Activated T-cell treated with anti-CD3 and anti-CD28 coated beads for 48 hours (primary cell): ENCODE data around the gene AFM.

Experiments used
- DNase-seq: peaks from one replicate; pipeline ENCODE4 v3.0.0-alpha.2; 2020; ENCODE audit warnings: low read depth

AFM gene

GRCh38 chr4:73451404-73451803 lies 30.1 kb upstream of the AFM start:
- no peak for DNase-seq

- no peak for DNase-seq
These were observed 29.4 kb upstream of the AFM start for GRCh38 chr4:73451981-73452747.

- DNase-seq, result no peak
These were observed 28.4 kb upstream of the AFM start for GRCh38 chr4:73452953-73453700.

- no peak for DNase-seq
These were observed 27.9 kb upstream of the AFM start for GRCh38 chr4:73453701-73454005.

GRCh38 chr4:73454920-73455319 lies 26.6 kb upstream of the AFM start:
- no peak for DNase-seq

- no peak for DNase-seq
These were observed 25.1 kb upstream of the AFM start for GRCh38 chr4:73456177-73457022.

DNA sequence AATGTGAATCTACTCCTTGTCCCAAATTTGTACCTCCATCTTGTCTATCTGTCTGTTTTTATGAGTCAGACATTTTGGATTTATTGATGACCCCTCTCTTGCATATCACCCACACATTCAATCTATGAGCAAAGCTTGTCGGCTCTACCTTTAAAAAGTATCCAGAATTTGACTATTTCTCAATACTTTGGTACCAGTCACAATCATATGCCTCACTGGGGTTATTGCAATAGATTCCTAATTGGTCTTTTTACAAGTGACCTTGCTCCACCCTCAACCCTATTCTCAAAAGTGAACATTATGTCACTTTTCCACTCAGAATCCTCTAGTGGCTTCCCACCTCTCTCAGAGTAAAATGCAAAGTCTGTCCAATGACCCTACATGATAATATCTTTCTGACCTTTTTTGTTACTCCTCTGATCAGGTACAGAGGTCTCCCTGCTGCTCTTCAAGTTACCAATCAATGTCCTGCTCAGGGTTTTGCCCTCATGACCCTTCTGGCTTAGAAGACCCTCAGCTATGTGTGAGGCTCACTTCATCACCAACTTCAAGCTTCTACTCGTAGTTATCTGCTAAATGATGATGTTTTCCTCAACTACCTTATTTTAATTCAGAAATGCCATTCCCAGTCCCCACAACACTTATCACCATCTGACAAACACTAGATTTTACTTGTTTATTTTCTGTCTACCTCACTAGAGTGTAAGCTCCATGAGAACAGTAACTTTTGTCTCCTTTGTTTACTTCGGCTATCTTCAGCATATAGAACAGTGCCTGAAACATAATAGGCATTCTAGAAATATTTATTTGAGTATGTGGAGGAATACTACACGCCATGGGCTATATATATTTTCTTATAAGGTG lies 23.1 kb upstream of the AFM start:
- no peak for DNase-seq

DNA sequence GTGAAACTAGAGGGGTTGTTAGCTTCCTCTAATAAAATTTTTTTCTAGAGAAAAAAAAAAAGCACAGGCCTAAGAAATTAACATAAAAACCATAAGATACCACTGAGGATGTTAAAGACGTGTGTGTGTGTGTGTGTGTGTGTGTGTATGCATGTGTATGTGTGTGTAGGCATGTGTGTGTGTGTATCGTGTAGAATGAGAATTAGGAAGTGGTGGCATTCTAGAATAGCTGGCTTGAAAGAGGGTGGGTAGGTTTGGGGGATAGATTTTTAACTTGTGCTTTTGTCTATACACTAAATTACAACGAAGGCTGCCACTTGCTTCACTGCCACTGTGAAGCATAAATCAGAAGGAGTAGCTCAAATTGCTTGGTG lies 22.5 kb upstream of the AFM start:
- no peak for DNase-seq

DNA sequence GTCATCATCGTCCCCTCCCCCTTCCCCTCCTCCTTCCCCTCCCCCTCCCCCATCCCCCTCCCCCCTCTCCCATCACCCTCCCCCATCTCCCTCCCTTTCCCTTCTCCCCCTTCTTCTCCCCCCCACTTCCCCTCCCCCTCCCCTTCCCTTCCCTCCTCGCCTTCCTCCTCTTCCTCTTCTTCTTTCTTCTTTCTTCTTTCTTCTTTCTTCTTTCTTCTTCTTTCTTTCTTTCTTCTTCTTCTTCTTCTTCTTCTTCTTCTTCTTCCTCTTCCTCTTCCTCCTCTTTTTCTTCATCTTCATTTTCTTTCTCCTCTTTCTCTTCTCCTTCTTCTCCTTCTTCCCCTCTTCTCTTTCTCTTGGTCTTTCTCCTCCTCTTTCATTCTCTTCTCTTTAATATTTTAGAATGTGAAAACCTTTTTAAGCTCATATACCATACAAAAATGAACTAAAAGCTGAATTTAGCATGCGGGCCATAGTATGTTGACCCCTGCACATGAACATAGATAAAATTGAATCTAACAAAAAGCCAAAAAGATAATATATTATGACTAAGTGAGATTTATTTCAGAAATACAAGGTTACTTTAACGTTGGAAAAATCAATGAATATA lies 20.5 kb upstream of the AFM start:
- no peak for DNase-seq

- DNase-seq, result no peak
These were observed 13.4 kb upstream of the AFM start for GRCh38 chr4:73468170-73468569.

GRCh38 chr4:73470728-73471127 lies 10.8 kb upstream of the AFM start:
- DNase-seq, result no peak

DNA sequence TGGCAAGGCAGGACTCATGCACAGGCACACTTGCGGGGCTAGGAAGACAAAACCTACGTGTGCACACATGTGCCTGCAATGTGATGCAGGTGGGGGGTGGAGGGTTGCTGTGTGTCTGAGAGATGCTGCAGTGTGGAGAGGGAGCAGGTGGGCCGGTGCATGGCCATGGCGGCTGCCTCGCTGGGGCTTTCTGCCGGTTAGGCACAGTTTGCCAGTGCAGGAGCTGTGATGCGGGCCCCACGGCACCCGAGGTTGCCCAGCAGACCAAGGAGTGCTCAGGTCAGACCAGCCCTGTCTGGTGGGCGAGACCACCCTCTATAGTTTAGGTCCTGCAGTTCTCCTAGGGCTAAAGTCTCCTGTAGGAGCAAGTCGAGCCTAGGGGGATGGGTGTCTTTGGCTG lies 4.4 kb upstream of the AFM start:
- no peak for DNase-seq

GRCh38 chr4:73479323-73479722 lies 2.2 kb upstream of the AFM start:
- no peak for DNase-seq

GRCh38 chr4:73485085-73485484 lies 3.5 kb downstream of the AFM start:
- no peak for DNase-seq

- no peak for DNase-seq
These were observed 4.1 kb downstream of the AFM start for GRCh38 chr4:73485596-73485995.

DNA sequence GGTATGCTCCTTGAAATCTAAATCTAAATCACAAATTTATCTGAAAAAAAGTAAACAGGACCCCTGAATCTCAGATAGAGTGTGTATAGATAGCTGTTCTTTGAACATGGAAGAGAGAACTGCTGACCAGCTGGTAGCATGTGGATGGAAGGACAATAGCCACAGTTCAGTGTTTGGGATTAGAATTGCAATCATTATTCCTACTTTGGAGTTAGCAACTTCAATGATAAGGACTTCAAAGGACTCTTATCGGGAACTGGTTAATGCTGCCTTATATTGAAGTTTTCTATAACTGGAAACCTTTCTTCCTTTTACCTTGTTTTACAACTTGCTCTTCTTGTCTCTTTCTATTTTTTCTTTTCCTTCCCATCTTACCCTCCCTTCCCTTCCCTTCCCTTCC lies 5.0 kb downstream of the AFM start:
- no peak for DNase-seq

DNA sequence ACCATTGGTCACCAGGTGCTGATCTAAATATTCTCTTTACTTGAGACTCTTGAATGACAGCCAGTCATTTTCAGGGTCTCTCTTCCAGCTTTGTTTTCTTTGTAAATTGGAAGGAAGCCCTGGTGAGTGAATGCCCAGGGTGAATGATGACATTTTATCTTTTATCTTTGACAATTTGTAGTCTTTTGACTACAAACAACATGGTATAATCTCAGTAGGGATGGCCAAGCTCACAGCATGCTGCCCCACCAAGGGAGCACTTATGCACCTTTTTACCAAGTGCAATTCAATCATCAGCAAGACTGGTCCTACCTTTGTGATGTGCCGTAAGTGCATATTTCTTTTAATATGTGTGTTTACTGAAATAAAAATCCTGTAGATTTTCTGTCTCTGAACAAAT lies 5.7 kb downstream of the AFM start:
- no peak for DNase-seq

- DNase-seq, result no peak
These were observed 18.6 kb downstream of the AFM start for GRCh38 chr4:73499996-73500765.

- DNase-seq, result no peak
These were observed 20.2 kb downstream of the AFM start for GRCh38 chr4:73501664-73502265.

GRCh38 chr4:73505567-73505966 lies 24.0 kb downstream of the AFM start:
- DNase-seq, result no peak
